Astrocyte of the cerebellum (primary cell): ENCODE results near the gene MYO10.
A peak's percentile ranks its signal among the peaks of the same experiment; 100 is the strongest.

Experiments used
- DNase-seq: peaks from one replicate; pipeline ENCODE4 v3.0.0-alpha.2; 2011; ENCODE audit warnings: low read depth
- H3K4me3 ChIP-seq: 2 replicates; pipeline ENCODE4 v1.5.1; 2011; ENCODE audit warnings: mild to moderate bottlenecking, low read depth, low read length, moderate library complexity
- in situ Hi-C: cut with HindIII; loops from 2 replicates; pipeline ENCODE4 v1.10.0; 2017; ENCODE audit warnings: low sequenced_read_pairs
- TF ChIP-seq, protein P1 (sequence below): IDR thresholded peaks from 2 replicates; pipeline ENCODE4 v1.5.1; 2012; ENCODE audit warnings: low read length, low read depth, moderate library complexity, mild to moderate bottlenecking; ENCODE audit errors: missing control alignments

Gene MYO10

GRCh38 chr5:16628376-16628775 is 307.7 kb downstream of the MYO10 start:
- no peak for DNase-seq
- no peak overlapping the region for H3K4me3 ChIP-seq
- in situ Hi-C loops = no loop called here
- TF ChIP-seq, protein P1, sequence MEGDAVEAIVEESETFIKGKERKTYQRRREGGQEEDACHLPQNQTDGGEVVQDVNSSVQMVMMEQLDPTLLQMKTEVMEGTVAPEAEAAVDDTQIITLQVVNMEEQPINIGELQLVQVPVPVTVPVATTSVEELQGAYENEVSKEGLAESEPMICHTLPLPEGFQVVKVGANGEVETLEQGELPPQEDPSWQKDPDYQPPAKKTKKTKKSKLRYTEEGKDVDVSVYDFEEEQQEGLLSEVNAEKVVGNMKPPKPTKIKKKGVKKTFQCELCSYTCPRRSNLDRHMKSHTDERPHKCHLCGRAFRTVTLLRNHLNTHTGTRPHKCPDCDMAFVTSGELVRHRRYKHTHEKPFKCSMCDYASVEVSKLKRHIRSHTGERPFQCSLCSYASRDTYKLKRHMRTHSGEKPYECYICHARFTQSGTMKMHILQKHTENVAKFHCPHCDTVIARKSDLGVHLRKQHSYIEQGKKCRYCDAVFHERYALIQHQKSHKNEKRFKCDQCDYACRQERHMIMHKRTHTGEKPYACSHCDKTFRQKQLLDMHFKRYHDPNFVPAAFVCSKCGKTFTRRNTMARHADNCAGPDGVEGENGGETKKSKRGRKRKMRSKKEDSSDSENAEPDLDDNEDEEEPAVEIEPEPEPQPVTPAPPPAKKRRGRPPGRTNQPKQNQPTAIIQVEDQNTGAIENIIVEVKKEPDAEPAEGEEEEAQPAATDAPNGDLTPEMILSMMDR = no peak

GRCh38 chr5:16626696-16627264 is 309.3 kb downstream of the MYO10 start:
- H3K4me3 ChIP-seq = no peak overlapping the region
- no peak for DNase-seq
- TF ChIP-seq, protein P1 = no peak
- in situ Hi-C loops = no loop called here

GRCh38 chr5:16625096-16625495 is 311.0 kb downstream of the MYO10 start:
- TF ChIP-seq, protein P1 = no peak

DNA sequence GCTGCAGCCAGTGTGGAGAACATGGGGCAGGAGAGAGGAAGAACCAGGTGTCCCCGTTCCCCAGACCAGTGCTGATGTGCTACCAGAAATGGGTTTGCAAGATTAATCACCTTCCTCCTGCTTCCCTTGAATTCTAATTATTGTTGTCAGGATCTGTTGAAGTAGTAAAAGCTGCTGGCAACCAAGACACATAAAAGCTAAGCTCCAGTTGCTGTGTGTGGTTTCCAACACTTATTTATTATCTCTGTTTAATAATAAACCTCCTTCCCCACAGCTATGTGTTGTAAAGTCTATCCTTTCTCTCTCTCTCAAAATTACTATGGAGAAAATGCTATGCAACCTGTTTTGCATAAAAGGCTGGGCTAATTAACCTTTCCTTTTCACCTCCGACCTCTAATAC is 317.0 kb downstream of the MYO10 start:
- TF ChIP-seq, protein P1 = no peak
- no peak overlapping the region for H3K4me3 ChIP-seq
- in situ Hi-C loops = no loop called here
- no peak for DNase-seq

More at GRCh38 chr5:16625096-16625495, 311.0 kb downstream of the MYO10 start:
- no peak for DNase-seq
- in situ Hi-C loops = no loop called here
- H3K4me3 ChIP-seq = no peak overlapping the region

DNA sequence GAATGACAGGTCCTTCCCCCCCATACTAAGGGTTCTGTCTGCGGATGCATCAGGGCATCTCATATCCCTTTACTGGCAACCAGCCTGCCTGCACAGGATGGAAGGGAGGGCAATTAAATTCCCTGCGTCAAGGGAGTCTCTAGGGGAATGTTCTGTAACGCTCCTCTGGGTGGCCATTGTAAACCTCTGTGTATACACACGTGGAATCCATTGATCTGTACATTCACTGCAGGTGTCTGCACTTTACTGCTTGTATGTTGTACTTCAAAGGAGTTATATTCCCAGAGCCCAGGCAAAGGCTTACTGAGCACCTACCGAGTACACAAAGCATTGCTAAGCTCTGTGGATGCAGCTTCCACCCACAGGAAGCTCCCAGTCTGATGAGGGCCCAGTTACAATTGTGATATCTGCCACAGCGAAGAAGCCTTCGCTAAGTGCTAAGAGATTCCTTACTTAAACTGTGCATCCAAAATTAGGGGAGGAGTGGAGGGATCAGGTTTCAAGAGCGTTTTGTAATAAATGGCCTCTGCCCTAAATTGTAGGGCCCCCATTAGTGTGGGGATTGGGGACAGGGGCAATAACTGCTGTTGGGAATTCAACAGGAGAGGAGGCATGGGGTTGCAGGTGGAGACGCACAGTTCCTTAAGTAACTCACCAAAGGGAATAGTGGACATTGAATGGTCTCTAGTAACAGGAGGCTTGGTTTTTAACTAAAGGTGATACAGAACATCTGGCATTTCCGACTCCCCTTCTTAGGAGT is 317.8 kb downstream of the MYO10 start:
- H3K4me3 ChIP-seq = no peak overlapping the region
- in situ Hi-C loops = no loop called here
- TF ChIP-seq, protein P1 = no peak
- no peak for DNase-seq

DNA sequence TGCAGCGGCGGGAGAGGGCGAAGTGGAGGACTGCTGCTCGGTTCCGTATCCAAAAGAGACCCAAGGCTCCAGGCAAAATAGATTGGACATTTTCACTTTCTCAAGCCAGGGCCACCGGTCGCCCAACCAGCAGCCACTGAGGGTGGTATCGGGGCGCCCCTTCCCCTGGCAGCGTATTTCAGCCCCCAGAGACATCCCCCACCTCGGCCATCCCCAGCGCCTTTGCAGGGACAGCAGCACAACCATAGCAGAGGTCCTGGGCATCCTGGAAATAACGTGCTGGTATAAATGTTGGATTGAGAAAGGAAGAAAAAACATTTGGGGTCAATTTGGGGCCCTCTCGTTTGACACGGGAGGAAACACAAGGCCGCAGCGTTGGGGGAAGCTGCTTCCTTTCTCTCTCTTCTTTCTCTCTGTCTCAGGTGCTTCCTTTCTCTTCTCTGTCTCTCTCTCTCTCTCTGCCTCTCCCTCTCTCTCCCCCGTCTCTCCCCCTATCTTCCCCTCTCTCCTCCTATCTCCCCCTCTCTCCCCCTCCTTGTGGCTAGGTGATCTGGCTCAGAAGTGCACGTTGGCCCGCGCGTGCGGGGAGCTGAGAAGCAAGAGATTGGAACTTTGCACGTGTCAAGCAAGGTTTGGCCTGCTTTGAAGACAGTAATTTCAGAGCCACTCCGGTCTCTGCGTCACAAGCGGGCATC is 318.7 kb downstream of the MYO10 start:
- DNase-seq = no peak
- in situ Hi-C loops = no loop called here
- H3K4me3 ChIP-seq = peak overlapping the region; percentile 52
- TF ChIP-seq, protein P1 = no peak
